GM12875 (cell line): ENCODE results near the gene NINL.
"Not testable (repeated sequence)": the region's sequence is repeated elsewhere in the genome, so short reads cannot be mapped to it uniquely, and the experiment has no call there.

ENCODE experiments used
- H3K4me3 ChIP-seq: one replicate; pipeline ENCODE4 v1.5.1; 2011; ENCODE audit warnings: low read depth, low read length, control low read depth
- TF ChIP-seq, protein P1 (sequence below): IDR thresholded peaks from 2 replicates; pipeline ENCODE4 v1.5.1; 2011; ENCODE audit warnings: low read depth, mild to moderate bottlenecking, control low read depth, inconsistent platforms, low read length, moderate library complexity, borderline replicate concordance; ENCODE audit not compliant: insufficient read depth

Gene NINL

DNA sequence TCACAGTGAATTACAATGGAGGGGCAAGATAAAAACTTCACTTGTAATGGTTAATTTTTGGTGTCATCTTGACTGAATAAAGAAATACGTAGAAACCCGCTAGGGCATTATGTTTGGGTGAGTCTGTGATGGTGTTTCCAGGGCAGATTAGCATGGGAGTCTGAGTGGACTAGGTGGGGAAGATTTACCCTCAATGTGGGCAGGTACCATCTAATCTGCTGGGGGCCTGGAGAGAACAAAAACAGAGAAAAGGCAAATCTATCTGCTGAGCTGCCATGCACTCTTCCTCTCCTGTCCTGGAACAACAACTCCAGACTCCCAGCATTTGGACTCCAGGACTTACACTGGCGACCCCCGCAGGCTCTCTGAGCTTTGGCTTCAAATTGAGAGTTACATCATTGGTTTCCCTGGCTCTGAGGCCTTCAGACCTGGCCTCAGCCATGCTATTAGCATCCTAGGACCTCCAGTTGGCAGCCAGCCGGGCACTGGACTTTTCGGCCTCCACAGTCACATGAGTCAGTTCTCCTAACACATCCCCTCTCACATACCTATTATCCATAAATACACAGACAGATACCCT is 19.7 kb downstream of the NINL start:
- H3K4me3 ChIP-seq, result no peak overlapping the region
- TF ChIP-seq, protein P1, sequence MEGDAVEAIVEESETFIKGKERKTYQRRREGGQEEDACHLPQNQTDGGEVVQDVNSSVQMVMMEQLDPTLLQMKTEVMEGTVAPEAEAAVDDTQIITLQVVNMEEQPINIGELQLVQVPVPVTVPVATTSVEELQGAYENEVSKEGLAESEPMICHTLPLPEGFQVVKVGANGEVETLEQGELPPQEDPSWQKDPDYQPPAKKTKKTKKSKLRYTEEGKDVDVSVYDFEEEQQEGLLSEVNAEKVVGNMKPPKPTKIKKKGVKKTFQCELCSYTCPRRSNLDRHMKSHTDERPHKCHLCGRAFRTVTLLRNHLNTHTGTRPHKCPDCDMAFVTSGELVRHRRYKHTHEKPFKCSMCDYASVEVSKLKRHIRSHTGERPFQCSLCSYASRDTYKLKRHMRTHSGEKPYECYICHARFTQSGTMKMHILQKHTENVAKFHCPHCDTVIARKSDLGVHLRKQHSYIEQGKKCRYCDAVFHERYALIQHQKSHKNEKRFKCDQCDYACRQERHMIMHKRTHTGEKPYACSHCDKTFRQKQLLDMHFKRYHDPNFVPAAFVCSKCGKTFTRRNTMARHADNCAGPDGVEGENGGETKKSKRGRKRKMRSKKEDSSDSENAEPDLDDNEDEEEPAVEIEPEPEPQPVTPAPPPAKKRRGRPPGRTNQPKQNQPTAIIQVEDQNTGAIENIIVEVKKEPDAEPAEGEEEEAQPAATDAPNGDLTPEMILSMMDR, result no peak

DNA sequence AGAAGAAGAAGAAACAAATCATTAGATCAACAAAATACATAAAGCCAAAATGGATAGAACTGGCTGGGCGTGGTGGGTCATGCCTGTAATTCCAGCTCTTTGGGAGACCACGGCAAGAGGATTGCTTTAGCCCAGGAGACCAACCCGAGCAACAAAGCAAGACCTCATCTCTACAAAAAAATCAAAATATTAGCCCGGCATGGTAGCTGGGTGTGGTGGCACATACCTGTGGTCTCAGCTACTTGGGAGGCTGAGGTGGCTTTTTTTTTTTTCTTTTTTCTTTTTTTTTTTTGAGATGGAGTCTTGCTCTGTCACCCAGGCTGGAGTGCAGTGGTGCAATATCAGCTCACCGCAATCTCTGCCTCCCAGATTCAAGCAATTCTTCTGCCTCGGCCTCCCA is 21.5 kb downstream of the NINL start:
- TF ChIP-seq, protein P1, result no peak
- H3K4me3 ChIP-seq, result no peak overlapping the region

DNA sequence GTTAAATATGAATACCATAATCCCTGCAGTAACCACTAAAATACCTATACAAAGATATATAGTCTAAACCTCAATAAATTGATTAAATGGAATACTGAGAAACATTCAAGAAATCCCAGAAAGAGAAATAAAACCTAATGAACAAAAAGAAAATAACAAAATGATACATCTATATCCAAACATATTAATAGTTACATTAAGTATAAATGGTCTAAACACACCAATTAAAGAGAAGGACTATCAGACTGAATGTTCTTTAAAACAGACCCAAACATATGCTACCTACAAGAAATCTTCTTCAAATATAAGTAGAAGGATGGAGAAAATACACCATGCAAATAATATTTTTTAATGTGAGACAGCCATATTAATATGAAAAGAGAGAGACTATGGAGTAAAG is 22.0 kb downstream of the NINL start:
- TF ChIP-seq, protein P1, result no peak
- H3K4me3 ChIP-seq, result no peak overlapping the region

DNA sequence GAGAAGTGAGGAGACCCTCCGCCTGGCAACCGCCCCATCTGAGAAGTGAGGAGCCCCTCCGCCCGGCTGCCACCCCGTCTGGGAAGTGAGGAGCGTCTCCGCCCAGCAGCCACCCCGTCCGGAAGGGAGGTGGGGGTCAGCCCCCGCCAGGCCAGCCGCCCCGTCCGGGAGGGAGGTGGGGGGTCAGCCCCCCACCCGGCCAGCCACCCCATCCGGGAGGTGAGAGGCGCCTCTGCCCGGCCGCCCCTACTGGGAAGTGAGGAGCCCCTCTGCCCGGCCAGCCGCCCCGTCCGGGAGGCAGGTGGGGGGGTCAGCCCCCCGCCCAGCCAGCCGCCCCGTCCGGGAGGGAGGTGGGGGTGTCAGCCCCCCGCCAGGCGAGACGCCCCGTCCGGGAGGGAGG is 23.6 kb downstream of the NINL start:
- not testable (repeated sequence) for H3K4me3 ChIP-seq

DNA sequence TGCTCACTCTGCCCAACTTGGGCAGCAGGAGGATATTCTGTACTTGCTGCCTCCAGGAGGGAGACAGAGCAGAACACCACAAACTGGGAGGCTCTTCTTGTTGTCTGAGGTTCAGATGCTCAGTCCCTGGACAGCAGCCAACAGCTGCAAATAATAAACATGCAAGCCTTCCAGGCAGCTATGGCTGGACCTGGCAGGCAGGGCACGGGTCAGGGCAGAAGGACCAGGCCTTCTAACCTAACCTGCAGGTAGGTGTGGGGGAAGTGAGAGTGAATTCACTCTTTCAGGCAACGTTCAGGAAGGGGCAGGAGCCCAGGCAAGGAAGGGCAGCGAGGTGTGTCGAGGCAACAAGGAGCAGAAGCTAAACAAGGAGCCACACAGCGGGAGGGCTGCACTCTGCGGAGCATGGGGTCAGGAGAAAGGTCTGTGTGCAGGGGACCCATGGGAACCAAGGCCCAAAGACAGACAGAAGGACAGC is 31.5 kb downstream of the NINL start:
- TF ChIP-seq, protein P1, result no peak
- no peak overlapping the region for H3K4me3 ChIP-seq

DNA sequence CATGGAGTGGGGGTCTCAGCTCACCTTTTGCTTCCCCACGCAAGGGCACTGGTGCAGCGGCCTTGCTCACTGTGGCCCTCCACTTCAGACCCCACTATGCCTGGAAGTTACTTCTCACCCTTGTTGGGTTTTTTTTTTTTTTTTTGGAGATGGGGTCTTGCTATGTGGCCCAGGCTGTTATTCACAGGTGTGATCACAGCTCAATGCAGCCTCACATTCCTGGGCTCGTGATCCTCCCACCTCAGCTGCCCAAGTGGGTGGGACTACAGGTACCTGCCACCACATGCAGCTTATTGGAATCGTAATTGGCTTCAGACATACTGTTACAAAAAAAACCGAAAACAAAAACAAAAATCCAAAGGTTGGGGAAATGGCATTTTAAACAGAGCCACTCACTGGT is 32.4 kb downstream of the NINL start:
- no peak overlapping the region for H3K4me3 ChIP-seq

DNA sequence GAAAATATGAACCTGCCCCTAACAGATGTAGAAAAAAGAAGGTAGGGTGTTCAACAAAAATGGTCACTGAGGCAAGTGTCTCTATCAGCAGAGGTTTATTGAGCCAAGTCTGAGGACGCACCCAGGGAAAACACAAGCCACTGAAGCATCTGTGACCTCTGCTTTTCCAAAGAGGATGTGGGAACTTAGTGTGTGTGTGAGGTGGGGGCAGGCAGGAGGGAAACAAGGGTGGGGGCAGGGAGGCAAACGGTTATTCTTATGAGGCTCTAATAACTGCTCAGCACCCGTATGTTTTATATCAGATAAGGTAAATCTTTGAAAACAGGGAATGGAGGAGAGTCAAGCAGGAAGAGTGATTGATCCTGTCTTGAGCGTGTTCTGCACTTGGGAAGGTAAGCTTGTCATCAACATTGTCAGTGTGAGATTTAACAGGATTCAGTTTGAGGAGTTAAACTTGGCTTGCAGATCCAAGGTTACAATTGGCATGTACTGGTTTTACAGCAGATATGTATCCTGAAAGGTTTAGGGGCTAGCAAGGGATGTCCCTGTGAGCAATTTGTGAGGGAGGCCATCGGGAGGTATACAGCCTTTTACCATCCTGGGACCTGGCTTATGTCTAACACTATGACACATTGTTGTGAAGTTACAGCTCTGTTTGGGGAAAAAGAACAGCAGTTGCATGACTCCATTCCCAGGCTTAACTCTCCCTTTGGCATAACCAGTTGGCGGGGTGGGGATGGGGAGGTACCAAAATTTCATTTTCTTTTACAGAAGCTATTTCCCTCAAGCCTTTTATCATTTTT is 33.7 kb downstream of the NINL start:
- TF ChIP-seq, protein P1, result no peak

More for the DNA sequence above, 32.4 kb downstream of the NINL start:
- TF ChIP-seq, protein P1, result no peak

DNA sequence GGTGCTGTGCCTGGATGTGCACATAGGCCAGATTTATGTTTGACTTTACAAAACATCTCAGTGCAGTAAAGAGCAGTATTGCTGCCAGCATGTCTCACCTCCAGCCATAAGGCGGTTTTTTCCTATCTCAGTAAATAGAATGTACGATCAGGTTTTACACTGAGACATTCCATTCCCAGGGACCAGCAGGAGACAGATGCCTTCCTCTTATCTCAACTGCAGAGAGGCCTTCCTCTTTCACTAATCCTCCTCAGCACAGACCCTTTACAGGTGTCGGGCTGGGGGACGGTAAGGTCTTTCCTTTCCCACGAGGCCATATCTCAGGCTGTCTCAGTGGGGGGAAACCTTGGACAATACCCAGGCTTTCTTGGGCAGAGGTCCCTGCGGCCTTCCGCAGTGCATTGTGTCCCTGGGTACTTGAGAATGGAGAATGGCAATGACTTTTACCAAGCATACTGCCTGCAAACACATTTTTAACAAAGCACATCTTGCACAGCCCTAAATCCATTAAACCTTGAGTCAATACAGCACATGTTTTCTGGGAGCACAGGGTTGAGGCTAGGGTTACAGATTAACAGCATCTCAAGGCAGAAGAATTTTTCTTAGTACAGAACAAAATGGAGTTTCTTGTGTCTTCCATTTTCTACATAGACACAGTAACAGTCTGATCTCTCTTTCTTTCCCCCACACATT is 34.5 kb downstream of the NINL start:
- not testable (repeated sequence) for H3K4me3 ChIP-seq

More for the DNA sequence above, 33.7 kb downstream of the NINL start:
- no peak overlapping the region for H3K4me3 ChIP-seq
